Activated CD4-positive, alpha-beta T cell treated with anti-CD3 and anti-CD28 coated beads for 24 hours (primary cell): ENCODE results near the gene CDKN2B-AS1.

Experiments used
- DNase-seq, 2 donors: peaks; one replicate each; pipeline ENCODE4 v3.0.0-alpha.2; 2020; ENCODE audit warnings: low read depth in 2 of 2

Gene CDKN2B-AS1

GRCh38 chr9:21982861-21983560, 11.6 kb upstream of the CDKN2B-AS1 start:
- no peak for DNase-seq

DNA sequence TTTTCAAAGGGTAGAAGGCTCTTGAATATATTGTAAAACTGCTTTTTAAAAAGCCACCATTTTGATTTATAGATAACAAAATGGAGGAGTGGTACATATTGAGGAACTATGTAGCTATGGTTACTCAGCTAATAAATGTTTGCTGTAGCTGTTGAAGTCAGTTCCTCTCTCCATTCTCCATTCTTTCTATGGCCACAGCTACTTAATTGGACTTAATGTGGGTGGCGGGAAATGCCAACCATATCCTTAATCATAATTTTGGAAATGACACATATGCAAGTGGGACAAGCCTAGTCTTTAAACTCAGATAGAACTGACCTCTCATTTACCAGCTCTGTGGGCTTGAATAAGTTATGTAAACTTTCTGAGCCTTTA, 11.0 kb upstream of the CDKN2B-AS1 start:
- DNase-seq = no peak

DNA sequence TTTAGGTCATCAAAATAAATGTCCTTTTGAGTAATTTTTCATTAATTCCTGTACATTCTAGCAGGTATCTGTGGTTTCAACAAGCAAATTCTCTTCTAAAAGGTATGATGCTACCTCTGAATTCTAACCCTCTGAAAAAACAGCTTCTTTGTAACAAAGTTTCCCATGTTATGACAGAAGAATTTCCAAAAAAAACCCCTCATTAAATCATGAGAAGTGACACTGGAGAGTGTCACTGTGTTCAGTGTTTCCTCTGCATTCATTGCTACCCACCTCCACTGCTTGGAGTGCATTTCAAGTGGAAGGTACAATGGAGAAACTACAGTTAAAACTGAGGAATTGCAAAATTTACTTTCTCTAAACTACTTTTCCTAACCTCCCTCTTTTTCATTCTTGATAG, 10.5 kb upstream of the CDKN2B-AS1 start:
- DNase-seq = no peak

GRCh38 chr9:21985964-21986667, 8.5 kb upstream of the CDKN2B-AS1 start:
- DNase-seq = no peak

DNA sequence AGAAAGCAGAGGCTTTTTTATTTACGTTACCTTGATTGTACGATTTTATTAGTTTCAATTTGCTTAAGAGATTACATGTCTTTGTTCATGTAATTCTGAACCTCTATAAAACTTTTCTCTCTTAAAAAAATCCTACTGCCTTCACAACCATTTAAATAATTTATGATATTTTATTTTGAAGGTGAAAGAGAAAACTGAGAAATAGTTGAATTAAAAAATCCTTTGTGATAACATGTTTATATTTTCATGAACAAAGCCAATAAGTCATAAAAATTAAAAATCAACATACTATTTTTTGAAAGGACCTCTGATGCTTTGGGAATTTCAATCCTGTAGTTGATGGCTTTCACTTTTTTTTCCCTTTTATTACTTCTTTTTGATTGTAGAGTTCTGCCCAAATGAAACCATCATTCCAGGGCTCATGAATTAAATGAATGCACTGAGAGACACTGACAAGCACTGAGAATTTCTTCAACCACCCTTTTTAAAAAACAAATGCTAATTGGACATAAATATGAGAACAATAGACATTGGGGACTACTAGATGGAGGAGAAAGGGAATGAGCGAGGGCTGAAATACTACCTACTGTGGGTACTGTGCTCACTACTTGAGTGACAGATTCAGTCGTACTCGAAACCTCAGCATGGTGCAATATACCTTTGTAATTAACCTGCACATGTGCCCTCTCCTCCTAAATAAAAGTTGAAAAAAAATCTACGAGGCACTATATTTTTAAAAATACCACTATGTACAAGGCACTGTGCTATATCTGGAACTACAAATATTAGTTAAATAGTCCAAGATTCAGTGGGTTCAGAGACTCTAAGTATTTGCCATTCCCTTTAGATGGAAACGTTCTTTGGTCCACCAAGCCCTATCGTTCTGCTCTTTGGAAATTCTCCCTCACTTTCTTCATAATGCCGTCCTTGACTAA, 6.3 kb upstream of the CDKN2B-AS1 start:
- no peak for DNase-seq

DNA sequence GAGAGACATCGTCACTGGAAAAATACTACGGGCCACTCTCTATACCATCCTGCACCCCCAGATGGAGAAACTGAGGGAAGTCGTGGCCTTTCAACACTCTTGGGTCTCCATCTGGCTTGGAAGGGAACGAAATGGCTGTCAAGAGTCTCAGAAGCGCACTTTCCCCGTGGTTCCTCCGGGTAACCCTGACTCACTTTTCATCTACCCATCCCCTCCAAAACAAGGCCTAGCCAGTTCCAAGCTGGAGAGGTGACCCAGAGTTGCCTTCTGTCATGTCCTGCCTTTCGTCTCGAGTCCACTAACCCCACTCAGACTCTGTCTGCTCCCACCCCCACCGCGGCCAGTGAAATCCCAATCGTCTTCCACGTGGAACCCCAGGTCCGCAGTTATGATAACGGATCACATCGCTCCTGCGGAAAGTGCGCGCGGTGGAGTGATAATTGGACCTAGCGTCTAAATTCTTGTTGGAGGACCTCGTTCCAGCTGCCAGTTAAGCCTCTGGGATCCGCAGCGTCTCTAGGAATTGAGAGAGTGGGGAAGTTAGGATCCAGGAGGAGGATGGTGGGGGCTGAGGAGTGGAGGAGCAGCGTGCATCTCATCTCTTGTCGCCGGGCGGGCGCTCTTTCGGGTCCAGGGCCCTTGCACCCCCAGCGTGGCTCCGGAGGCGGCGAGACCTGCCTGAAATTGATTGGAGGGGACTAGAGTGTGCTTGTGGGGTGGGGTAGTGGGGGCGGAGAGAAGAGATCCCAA, 5.0 kb upstream of the CDKN2B-AS1 start:
- DNase-seq = no peak

DNA sequence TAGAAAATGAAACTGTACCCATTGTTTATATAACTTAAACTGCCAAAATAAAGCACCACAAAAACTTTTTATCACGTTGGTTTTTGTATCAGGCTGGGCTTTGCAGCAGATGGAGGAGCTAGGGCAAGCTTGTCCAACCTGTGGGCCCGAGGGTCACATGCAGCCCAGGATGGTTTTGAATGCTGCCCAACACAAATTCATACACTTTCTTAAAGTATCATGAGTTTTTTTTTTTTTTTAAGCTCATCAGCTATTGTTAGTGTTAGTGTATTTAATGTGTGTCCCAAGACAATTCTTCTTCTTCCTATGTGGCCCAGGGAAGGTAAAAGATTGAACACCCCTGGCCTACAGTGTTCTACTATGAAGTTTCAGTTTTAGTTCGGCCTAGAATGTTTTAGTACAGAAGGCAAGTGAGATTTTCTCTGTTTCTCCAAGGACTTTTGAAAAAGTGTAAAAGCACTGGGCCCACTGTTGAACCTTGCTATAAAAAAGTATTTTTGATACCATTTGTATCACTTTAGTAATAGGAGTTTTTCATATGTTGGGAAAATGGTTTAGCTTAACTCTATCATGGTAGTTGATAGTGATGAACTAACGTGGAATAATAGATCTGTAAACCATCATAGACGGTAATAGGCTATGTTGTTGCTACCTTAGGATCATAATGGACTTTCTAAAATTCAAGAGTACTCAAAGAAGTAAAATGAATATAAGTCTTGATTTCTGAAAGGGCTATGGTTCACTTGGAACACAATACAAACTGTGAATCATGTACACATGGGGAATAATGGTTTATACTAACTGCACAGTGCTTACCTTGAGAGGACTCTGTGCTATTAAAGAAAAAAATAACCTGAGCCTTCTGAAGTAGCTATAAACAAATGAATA, 3.3 kb upstream of the CDKN2B-AS1 start:
- no peak for DNase-seq

DNA sequence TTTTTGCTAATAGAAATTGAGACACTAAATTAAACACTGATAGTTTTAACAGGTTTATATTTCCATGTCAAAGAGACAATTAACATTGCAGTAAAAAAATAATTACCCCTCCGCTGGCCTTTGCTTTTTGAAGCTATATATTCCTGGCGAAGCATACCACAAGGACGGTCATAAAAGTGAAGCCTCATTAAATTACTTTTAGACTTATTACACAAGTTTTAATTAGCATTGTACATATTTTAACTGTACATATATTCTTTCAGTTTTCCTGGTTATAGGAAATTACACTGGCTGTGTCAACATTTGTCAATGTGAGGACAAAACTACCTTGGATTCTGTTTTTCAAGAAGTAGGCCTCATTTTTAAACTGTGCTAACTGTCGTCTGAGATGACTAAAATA, 1.6 kb upstream of the CDKN2B-AS1 start:
- no peak for DNase-seq

DNA sequence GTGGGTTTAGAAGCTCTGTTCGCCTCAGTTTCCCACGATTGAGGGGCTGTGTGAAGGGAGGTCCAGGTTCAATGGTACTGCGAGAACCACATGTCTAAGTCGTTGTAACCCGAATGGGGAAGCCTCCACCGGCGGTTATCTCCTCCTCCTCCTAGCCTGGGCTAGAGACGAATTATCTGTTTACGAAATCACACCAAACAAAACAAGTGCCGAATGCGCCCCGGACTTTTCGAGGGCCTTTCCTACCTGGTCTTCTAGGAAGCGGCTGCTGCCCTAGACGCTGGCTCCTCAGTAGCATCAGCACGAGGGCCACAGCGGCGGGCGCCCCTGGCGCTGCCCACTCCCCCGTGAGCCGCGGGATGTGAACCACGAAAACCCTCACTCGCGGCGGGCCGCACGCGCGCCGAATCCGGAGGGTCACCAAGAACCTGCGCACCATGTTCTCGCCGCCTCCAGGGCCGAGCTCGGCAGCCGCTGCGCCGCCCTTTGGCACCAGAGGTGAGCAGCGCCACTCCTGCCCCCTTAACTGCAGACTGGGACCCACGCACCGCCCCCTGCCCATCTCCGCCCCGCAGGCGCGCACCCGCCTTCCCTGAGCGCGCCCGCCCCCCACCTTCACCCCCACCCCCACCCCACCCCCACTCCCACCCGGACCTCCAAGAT, 567 bp upstream of the CDKN2B-AS1 start, which contains the start of gene CDKN2A:
Gene CDKN2A, minus strand, starts transcription at position 500 of the 663 bp plus-strand sequence.
- DNase-seq = no peak

DNA sequence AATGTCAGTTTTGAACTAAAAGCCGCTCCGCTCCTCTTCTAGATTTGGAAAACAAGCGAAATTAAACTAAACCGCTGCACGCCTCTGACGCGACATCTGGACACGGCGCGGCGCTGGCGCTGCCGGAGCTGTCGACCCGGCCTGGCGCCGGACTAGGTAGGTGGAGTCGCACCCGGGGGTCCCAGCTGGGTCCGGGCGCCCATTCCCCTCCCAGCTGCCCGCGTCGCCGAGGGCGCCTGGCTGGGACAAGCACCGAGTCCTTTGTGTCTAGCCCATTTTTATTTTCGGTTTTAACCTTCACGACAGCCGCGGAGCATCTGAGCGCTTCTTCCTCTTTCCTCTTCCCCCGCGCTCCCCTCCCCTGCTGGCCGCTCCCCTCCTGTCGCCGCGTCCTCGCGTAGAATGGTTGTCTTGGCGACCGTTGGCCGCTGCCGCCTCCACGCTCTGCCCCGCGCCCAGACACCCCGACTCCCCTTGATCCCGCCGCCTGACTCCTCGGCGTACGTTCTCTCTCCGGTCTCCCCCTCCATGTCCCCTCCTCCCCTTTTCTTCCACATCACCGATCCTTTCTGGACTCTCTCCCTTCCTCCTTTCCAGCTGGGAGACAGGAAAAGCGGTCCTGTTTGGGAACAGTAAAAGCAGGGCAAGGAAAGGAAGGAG, 545 bp downstream of the CDKN2B-AS1 start:
- no peak for DNase-seq

DNA sequence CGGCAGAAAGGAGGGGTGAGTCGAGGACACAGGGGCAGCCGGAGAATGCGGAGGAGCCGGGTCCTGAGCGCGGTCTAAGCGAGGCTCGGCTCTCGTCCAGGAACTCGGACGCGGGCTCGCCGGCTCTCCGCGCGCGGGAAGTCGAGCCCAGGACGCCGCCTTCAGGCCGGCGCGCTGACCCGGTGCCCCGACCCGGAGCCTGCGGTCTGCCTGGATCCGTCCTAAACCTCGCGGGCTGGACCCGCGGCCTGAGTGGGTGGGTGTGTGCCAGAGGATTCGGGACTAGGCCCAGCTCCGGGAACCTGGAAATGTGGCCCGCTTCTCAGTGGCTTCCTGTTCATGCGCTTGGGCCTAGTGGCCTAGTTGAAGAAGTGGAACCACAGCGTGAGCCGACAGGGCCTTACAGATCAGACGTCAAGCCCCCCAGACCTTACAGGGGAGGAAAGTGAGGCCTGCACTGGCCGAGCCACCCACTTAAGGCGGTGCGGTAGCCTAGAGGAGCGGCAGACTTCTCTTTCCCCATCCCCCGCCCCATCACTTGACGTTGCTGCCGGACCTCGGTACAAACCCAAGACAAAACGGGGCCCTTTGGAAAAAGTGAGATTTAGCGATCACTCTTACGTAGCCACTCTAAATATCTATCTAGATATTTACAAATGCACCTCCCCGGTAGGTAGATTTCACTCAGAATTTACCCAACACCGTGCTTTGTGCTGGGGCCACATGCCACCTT, 1.2 kb downstream of the CDKN2B-AS1 start:
- DNase-seq = no peak

DNA sequence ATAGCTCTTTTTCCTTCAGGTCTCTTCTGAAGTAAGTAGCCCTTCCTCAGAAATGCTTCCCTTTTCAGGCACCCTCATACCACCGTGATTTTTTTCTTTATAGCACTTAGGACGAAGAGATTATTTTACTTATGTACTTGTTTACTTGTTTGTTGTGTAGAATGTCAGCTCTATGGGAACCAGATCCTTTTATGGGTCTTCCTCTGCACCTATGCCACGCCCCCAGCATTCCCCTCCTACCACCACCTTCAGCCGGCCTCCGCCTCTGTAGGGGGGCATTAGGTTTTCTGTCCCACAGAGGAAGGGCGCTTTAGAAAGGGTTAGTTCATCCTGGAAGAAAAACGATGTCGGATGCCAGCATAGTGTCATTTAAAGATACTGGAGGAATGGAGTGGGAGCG, 1.8 kb downstream of the CDKN2B-AS1 start:
- DNase-seq = no peak

- DNase-seq = no peak
Observed at GRCh38 chr9:21996858-21997257, 2.3 kb downstream of the CDKN2B-AS1 start.

- DNase-seq = no peak
Observed at GRCh38 chr9:21997480-21997879, 2.9 kb downstream of the CDKN2B-AS1 start.

DNA sequence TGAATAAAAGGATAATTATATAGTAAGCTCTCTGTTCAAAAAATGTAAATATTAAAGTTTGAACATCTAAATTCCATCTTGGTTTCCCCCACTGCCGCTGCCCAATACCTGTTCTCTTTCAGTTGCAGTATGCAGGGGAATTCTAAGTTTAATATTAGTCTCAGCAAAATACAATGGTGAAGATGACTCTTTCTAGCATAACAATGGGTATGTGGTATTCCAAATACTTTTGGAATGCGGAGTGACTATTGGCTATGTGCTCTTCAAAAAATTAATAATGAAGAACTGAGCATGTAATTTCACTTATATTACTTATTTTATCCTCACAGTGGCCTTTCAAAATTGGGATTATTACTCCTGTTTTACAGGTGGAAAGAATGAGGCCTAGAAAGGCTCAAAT, 3.4 kb downstream of the CDKN2B-AS1 start:
- DNase-seq = no peak

DNA sequence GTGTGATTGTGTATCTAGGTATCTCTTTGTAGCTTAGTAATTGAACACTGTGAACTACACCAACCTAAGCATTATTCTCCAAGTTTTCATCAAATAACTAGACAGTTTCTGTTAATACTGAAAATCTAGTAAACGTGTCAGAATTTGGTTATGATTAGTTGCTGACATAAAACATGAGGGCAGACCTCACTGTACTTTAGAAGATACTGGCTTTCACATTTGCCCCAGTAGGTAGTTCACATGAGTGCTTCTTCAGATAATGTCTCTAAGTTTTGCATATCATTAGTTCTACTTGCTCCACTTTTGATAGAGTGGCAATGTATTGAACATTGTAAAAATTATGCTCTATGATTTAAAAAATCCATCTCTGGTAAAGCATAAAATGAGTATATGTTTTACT, 7.4 kb downstream of the CDKN2B-AS1 start:
- no peak for DNase-seq

GRCh38 chr9:22005021-22005701, 10.6 kb downstream of the CDKN2B-AS1 start:
- no peak for DNase-seq
